HFF-Myc (cell line): ENCODE data around the gene IST1.

Source experiments
- DNase-seq: peaks from one replicate; pipeline ENCODE4 v3.0.0-alpha.2; 2011; ENCODE audit warnings: low read depth; ENCODE audit errors: extremely low read depth
- H3K4me3 ChIP-seq: replicated peaks from 2 replicates; pipeline ENCODE4 v1.5.1; 2011; ENCODE audit warnings: low read depth, mild to moderate bottlenecking, control low read depth, low read length
- TF ChIP-seq, protein P1 (sequence below): IDR thresholded peaks from 2 replicates; pipeline ENCODE4 v1.5.1; 2012; ENCODE audit warnings: mild to moderate bottlenecking, low read depth, low read length, control low read depth; ENCODE audit errors: missing control alignments

IST1 gene

GRCh38 chr16:71971571-71971970, 76.2 kb downstream of the IST1 start:
- TF ChIP-seq, protein P1, sequence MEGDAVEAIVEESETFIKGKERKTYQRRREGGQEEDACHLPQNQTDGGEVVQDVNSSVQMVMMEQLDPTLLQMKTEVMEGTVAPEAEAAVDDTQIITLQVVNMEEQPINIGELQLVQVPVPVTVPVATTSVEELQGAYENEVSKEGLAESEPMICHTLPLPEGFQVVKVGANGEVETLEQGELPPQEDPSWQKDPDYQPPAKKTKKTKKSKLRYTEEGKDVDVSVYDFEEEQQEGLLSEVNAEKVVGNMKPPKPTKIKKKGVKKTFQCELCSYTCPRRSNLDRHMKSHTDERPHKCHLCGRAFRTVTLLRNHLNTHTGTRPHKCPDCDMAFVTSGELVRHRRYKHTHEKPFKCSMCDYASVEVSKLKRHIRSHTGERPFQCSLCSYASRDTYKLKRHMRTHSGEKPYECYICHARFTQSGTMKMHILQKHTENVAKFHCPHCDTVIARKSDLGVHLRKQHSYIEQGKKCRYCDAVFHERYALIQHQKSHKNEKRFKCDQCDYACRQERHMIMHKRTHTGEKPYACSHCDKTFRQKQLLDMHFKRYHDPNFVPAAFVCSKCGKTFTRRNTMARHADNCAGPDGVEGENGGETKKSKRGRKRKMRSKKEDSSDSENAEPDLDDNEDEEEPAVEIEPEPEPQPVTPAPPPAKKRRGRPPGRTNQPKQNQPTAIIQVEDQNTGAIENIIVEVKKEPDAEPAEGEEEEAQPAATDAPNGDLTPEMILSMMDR: no peak
- no peak overlapping the region for H3K4me3 ChIP-seq
- DNase-seq: no peak

GRCh38 chr16:71972356-71972755, 77.0 kb downstream of the IST1 start:
- TF ChIP-seq, protein P1: no peak
- H3K4me3 ChIP-seq: no peak overlapping the region
- DNase-seq: no peak

DNA sequence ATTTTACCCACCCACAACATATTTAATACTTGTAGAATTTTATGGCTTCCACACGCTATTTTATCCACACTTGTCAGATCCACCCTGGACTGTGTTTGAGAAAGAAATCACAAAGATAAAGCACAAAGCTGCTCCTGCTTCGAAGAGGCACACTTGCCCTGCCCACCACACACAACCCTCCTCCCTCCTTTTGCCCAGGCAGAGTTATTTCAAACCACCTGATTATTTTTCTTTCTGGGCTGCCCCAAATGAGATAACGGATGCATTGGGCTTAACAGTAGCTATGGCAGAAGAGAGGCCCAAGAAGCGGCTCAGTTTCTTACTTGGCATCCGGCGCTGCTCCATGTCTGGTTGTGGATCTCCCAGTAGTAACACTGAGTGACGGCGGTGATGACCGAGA, 77.7 kb downstream of the IST1 start:
- DNase-seq: no peak
- TF ChIP-seq, protein P1: no peak

DNA sequence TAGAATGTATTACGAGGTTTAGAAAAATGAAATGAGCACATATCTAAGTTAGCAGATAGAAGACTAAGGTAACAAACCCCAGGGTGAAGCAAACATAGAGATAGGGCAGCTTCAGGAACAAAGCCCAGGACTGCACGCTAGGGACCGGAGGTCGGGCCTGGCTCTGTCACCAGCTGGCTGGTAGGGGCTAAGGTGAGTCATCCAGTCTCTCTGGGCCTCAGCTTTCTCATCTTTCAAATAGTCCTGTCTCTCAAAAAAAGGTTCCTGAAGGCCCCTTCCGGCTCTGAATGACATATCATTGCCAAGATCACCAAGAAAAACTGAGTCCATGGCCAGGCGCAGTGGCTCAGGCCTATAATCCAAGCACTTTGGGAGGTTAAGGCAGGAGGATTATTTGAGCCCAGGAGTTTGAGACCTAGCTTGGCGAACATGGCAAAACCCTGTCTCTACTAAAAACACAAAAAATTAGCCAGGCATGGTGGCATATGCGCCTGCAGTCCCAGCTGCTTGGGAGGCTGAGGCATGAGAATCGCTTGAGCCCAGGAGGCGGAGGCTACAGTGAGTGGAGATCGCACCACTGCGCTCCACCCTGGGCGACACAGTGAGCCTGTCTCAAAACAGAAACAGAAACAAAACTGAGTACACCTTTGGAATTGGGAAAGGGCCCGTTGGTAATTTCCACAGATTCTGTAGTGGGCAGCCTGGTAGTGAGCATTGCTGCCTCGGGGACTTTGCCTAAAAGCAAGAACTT, 78.9 kb downstream of the IST1 start:
- no peak overlapping the region for H3K4me3 ChIP-seq
- TF ChIP-seq, protein P1: no peak
- no peak for DNase-seq

More for the DNA sequence above, 77.7 kb downstream of the IST1 start:
- H3K4me3 ChIP-seq: no peak overlapping the region
